ENCODE measurements around the gene GPR132.

Gene GPR132

GRCh38 chr14:105023144-105023543, 42.1 kb downstream of the GPR132 start:
- no peak for DNase-seq

GRCh38 chr14:105022276-105022670, 43.0 kb downstream of the GPR132 start:
- DNase-seq = no peak

DNA sequence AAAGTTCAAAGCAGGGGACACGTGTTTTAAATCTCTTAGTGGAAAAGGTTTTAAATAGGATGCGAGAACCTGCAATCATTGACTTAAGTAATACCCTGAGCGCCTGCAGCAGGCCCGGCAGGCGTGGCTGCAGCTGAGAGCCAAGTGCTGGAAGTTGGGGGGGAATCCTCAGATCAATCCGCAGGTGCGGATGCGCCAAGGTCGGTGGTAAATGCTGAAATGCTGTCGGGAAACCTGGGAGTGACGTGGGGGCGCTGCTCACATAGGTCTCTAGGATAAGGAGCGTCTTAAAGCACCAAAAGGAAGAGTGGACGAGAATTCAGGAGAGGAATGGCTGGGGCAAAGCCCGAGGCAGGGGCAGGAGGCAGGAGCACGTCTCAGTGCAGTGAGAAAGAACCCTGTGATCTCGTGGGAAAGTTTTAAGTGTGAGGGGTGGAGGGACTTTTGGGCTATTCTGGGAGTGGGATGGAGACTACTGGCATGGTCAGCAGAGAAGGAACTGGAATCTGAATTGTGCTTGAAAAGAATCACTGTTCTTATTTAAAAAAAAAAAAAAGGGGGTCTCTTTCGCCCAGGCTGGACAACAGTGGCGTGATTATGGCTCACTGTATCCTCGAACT, 43.5 kb downstream of the GPR132 start:
- peak in 10 of 56 donors; percentile 7 to 60 (median 48) for DNase-seq

- peak; percentile 69 to 99 (median 94) for DNase-seq
These were observed 44.2 kb downstream of the GPR132 start, which contains the start of gene CDCA4 for GRCh38 chr14:105020815-105021655. CDCA4 (minus strand) TSS chr14:105021083; CDS start chr14:105011929, 9,154 bp downstream.

GRCh38 chr14:105019861-105020814, 45.1 kb downstream of the GPR132 start:
- DNase-seq = peak in 1 of 56 donors; percentile 18

GRCh38 chr14:105018414-105018813, 46.8 kb downstream of the GPR132 start:
- no peak for DNase-seq

DNA sequence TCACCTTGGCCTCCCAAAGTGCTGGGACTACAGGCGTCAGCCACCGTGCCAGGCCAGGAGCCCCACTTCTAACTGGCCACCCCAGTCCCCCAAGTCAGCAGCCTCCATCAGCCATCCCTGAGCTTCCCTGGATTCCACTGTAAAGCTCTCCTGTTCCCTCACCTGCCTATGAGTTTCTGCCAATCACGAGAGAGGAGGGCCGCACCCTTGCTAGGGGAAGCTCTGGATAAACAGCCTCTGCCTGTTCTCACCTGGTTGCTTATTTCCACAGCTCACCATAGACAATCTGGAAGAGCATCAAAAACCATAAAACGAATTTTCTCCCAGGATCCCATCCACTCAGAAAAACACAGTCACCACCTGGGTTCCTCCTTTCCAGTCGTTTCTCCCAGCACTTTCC, 49.3 kb downstream of the GPR132 start:
- DNase-seq = no peak

GRCh38 chr14:105015242-105015641, 50.0 kb downstream of the GPR132 start:
- no peak for DNase-seq

- no peak for DNase-seq
These were observed 50.6 kb downstream of the GPR132 start for GRCh38 chr14:105014631-105015030.

- no peak for DNase-seq
These were observed 51.2 kb downstream of the GPR132 start for GRCh38 chr14:105014032-105014431.

GRCh38 chr14:105013150-105013785, 52.0 kb downstream of the GPR132 start:
- peak in 9 of 56 donors; percentile 4 to 50 (median 20) for DNase-seq

- DNase-seq = peak in 1 of 56 donors; percentile 26
These were observed 52.9 kb downstream of the GPR132 start for GRCh38 chr14:105012171-105012985.

DNA sequence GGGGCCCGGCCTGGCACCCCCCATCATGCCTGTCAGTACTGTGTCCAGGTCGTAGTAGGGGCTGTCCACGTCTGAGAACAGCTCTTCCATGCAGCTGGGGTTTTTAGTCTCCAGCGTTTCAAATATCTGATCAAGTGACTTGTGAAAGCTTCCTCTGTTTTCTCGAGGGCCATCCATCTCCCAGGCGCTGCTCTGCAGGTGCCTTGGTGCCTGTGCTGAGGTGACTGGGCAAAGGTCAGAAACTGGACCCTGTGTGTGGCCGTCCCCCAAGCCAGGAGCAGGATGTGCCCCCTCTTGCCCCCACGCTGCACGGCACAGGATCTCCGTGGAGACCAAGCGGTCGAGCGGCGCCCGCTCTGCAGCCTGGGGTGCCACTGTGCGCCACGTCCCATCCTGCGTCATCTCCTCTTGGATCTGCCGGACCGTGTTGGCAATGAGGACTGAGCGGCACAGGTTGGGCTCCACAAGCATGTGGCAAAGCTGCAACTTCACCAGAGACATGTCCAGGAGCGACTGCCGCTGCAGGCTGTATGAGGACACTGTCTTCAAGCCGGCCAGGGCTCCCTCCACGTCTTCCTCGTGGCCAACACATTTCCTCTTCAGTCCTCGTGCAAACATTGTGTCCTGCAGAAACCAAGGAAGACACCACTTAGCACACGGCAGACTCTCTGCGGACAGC, 53.8 kb downstream of the GPR132 start:
- no peak for DNase-seq

GRCh38 chr14:105010891-105011291, 54.3 kb downstream of the GPR132 start:
- DNase-seq = no peak

DNA sequence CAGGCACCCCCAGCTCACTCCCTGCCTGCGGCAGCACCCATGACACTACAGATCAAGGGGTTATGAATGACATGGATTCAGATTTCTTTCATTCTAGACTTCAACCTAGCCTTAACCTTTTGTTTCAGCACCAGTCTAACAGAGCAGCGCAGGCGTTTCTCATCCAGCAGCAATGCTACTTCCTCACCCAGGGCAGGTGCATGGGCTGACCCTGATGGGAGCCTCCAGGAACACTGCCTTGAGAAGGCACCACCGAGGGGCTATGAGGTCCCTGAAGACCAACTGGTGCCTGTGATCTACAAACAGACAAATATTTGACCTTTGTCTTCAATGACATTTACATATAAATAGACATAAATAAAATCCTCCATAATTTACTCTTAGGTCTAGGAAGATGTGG, 55.1 kb downstream of the GPR132 start:
- no peak for DNase-seq

GRCh38 chr14:105007593-105008264, 57.5 kb downstream of the GPR132 start:
- DNase-seq = no peak

DNA sequence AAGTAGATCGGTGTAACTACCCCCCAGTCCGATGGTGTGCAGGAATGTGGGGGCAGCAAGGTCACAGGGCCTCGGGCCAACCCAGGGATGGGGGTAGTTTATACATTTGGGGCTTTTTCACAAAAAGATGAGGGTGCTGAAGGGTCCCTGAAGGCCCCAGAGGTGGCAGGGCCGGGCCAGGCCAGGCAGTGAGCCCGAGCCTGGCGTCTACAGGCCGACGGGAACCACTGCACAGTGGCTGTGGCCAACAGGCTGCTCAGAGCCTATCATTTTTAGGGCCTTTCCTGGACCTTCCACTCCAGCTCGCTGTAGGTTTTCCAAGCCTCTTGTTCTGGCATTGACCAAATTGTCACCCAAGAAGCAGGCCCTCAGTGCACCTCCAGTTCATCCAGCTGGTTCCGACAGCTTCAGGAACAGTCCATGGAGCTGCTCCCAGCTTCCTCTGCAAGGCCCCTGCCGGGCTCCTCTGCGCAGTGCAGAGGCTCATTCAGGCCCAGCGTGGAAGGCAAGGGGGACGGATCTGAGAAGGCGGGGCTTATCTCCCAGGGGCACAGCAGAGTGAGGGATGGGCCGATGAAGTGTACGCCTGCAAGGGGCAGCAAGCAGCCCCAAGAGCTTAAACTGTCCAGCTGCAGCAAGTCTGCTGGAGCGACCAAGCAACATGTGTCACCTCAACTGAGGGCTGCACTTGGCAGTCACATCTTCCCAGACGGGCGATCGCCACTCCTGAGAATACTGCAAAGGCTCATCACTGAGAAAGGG, 58.2 kb downstream of the GPR132 start:
- no peak for DNase-seq

Measured in amygdala (tissue), 56 donors.